GM12878 (cell line): ENCODE results near the gene KIAA1191. TPM values are rescaled to one million over a fixed set of nuclear protein-coding genes. Genes with fewer than 3 reads are reported as not detected.

Source experiments
- ATAC-seq: fragments of 200-7000 bp; cut with Tn5 transposase; 3 replicates; pipeline ENCODE4 v1.9.1; 2020; ENCODE audit warnings: mild to moderate bottlenecking, moderate library complexity
- BruUV-seq: library from RNA; stranded (reverse); fragments of 400-500 nt; replicated peaks from 2 replicates; lab custom pipeline; 2021; lab: Mats Ljungman, UMichigan
- CTCF ChIA-PET: fragments of 300-600 bp; sonication (Branson Sonifier 250); formaldehyde crosslinking; extraction: SDS; loops from one replicate; lab custom pipeline; 2021; ENCODE audit warnings: inconsistent platforms; lab: Yijun Ruan, JAX
- POLR2A ChIA-PET: fragments of 350-600 bp; formaldehyde crosslinking; extraction: SDS; loops from one replicate; lab custom pipeline; 2021; ENCODE audit warnings: inconsistent platforms; lab: Charles Lee
- RAD21 ChIA-PET: fragments of 300-600 bp; sonication (Branson Sonifier 250); formaldehyde crosslinking; loops from one replicate; lab custom pipeline; 2023; ENCODE audit warnings: antibody characterized with exemption; ENCODE audit not compliant: unreplicated experiment; lab: Charles Lee
- SMC1A ChIA-PET: fragments of 300-600 bp; sonication (Branson Sonifier 250); formaldehyde crosslinking; loops from one replicate; lab custom pipeline; 2023; ENCODE audit not compliant: unreplicated experiment, uncharacterized antibody; lab: Charles Lee
- DNase-seq: peaks from one replicate; pipeline ENCODE4 v3.0.0-alpha.2; 2011; ENCODE audit warnings: low read depth, low spot score
- FAIRE-seq: peaks from 3 replicates; lab custom pipeline; 2011; peaks lifted over from hg19 to GRCh38; lab: Jason Lieb, UNC
- H2AFZ ChIP-seq: 2 replicates; pipeline ENCODE4 v1.6.0; 2011; ENCODE audit warnings: low read depth, low read length, control low read depth; ENCODE audit not compliant: control insufficient read depth
- H3K27ac ChIP-seq: 2 replicates; pipeline ENCODE4 v1.5.1; 2011; ENCODE audit warnings: control low read depth; ENCODE audit not compliant: control insufficient read depth, insufficient read depth
- H3K27me3 ChIP-seq, 2 experiments: replicated peaks in 1 of 2; 2 replicates each; pipeline versions ENCODE4 v1.6.0 to v1.6.1; 2011; ENCODE audit warnings: low read length in 1 of 2; ENCODE audit not compliant: control insufficient read depth in 2 of 2, insufficient read depth in 2 of 2
- H3K36me3 ChIP-seq, 2 experiments: 2 replicates each; pipeline ENCODE4 v1.5.1; 2011; ENCODE audit warnings: low read length in 1 of 2; ENCODE audit not compliant: control insufficient read depth in 2 of 2, insufficient read depth in 2 of 2
- H3K4me1 ChIP-seq: 2 replicates; pipeline ENCODE4 v1.6.1; 2011; ENCODE audit warnings: mild to moderate bottlenecking, low read length, moderate library complexity, mixed read lengths; ENCODE audit not compliant: control insufficient read depth, insufficient read depth
- H3K4me2 ChIP-seq: 2 replicates; pipeline ENCODE4 v1.6.0; 2011; ENCODE audit warnings: control low read depth; ENCODE audit not compliant: control insufficient read depth, insufficient read depth
- H3K4me3 ChIP-seq: fragments of 200-600 bp; sonication (generic); 2 replicates; pipeline ENCODE4 v1.5.1; 2016
- H3K79me2 ChIP-seq: 2 replicates; pipeline ENCODE4 v1.6.0; 2011; ENCODE audit warnings: low read length; ENCODE audit not compliant: control insufficient read depth, insufficient read depth
- H3K9ac ChIP-seq: 2 replicates; pipeline ENCODE4 v1.8.0; 2011; ENCODE audit warnings: low read length, control low read depth, mixed read lengths; ENCODE audit not compliant: control insufficient read depth, insufficient read depth
- H3K9me3 ChIP-seq: replicated peaks from 3 replicates; pipeline ENCODE4 v1.5.1; 2011; ENCODE audit warnings: mild to moderate bottlenecking, low read length; ENCODE audit not compliant: control insufficient read depth, insufficient read depth
- H4K20me1 ChIP-seq: 2 replicates; pipeline ENCODE4 v1.6.0; 2011; ENCODE audit not compliant: control insufficient read depth, insufficient read depth
- BACH1 ChIP-seq: fragments of 450-650 bp; IDR thresholded peaks from 2 replicates; pipeline ENCODE4 v1.6.1; 2017; ENCODE audit warnings: mild to moderate bottlenecking, borderline replicate concordance
- CHD1 ChIP-seq: IDR thresholded peaks from 2 replicates; pipeline ENCODE4 v1.6.1; 2012; ENCODE audit warnings: low read depth, low read length, improper control_type of control experiment
- NRF1 ChIP-seq: conservative IDR thresholded peaks from 2 replicates; pipeline ENCODE4 v1.6.1; 2011; ENCODE audit warnings: mild to moderate bottlenecking, low read depth, low read length, improper control_type of control experiment
- PRDM15 ChIP-seq: fragments of 450-650 bp; formaldehyde crosslinking; IDR thresholded peaks from 2 replicates; pipeline ENCODE4 v1.4.0; 2020; ENCODE audit warnings: mild to moderate bottlenecking, moderate library complexity
- SREBF1 ChIP-seq: IDR thresholded peaks from 2 replicates; pipeline ENCODE4 v1.6.1; 2012; ENCODE audit warnings: mild to moderate bottlenecking, low read length
- ZNF592 ChIP-seq: fragments of 450-650 bp; IDR thresholded peaks from 2 replicates; pipeline ENCODE4 v1.6.1; 2017; ENCODE audit warnings: mild to moderate bottlenecking, moderate library complexity
- WGBS: methylation state at CpG from one replicate; pipeline ENCODE4 v1.1.6; 2016; ENCODE audit warnings: low lambda C conversion rate; ENCODE audit not compliant: insufficient replicate concordance, insufficient coverage; ENCODE audit errors: missing lambda C conversion rate; 5-methylcytosine and 5-hydroxymethylcytosine counted together
- in situ Hi-C: fragments of 300-500 bp; cut with MboI; formaldehyde crosslinking; loops from 9 replicates; pipeline ENCODE4 v1.14.3; 2018; ENCODE audit warnings: mixed read lengths
- intact Hi-C: fragments of 100-400 bp; cut with micrococcal nuclease; formaldehyde crosslinking; loops from one replicate; pipeline ENCODE4 v1.14.2; 2022; ENCODE audit not compliant: unreplicated experiment
- polyA plus RNA-seq, 11 experiments: library from polyadenylated mRNA; depleted of rRNA in 4 of 11; unstranded in 6 of 11; stranded (reverse) in 5 of 11; fragments of >200 nt; fragmentation: Nextera tagmentation in 4 of 11; fragmentation: Illumina TruSeq in 1 of 11; extraction: Ambion mirVana in 4 of 11; extraction: Trizol in 1 of 11; gene quantifications; 1 replicate in 1 of 11; 2 replicates in 10 of 11; pipeline versions ENCODE4 v1.2.1 to v1.2.3, GENCODE V29; 2011 to 2016; ENCODE audit warnings: inconsistent platforms in 2 of 11, missing spikeins in 2 of 11, low read depth in 1 of 11
- total RNA-seq, 4 experiments: library from RNA; depleted of rRNA in 3 of 4; stranded (reverse); fragments of >200 nt in 3 of 4; fragmentation: Illumina TruSeq in 1 of 4; extraction: Trizol in 1 of 4; gene quantifications; 2 replicates each; pipeline versions ENCODE4 v1.2.1 to v1.2.3, GENCODE V29; 2013 to 2021

The KIAA1191 gene
- total and polyA plus RNA-seq, 10 of the 15 experiments (the other 5 are each of a cell fraction or from before 2014, with no cell fraction given): 14.9 to 58.2 (median 31.8) TPM

GRCh38 chr5:176391999-176392398, 30.4 kb upstream of the KIAA1191 start (continued):
- TF ChIP-seq PRDM15 (no peak), SREBF1 (no peak), NRF1 (no peak)

GRCh38 chr5:176391479-176391878, 29.9 kb upstream of the KIAA1191 start:
- peaks cover 3% of the 10 kb centered on the region in 2 experiments; a peak in 2 of 4 replicates for H3K36me3 ChIP-seq
- H3K9ac ChIP-seq: no peak overlapping the region
- POLR2A ChIA-PET: interaction anchor here (1.4 to 2.1 kb wide), 2 partner anchors 40 to 144 kb away, joined by 4 to 5 read pairs; no protein-coding TSS in a partner anchor
- CTCF ChIA-PET: interaction anchor here (0.5 to 0.8 kb wide), 3 partner anchors 17 to 57 kb away, joined by 3 read pairs; no protein-coding TSS in a partner anchor
- no peaks in the 10 kb centered on the region for H4K20me1 ChIP-seq
- in situ Hi-C loops: no loop called here
- RAD21 ChIA-PET: no interaction called here
- SMC1A ChIA-PET: interaction anchor here (0.6 to 1.4 kb wide), 3 partner anchors 39 to 57 kb away, joined by 3 to 4 read pairs (median 3); partner anchors contain the start of gene FAF2
- no TSS peak for BruUV-seq
- DNase-seq (no peak), FAIRE-seq (no peak), ATAC-seq (no peak)
- WGBS: 89% methylated on average over 4 of the region's 4 CpGs
- intact Hi-C loops: no loop called here
- peaks cover 10% of the 10 kb centered on the region for H3K4me1 ChIP-seq
- H3K4me3 ChIP-seq: no peak overlapping the region
- H3K27ac ChIP-seq: no peak overlapping the region
- no peak overlapping the region for H2AFZ ChIP-seq
- peaks cover 35% of the 10 kb centered on the region for H3K79me2 ChIP-seq
- no peaks in the 10 kb centered on the region for H3K27me3 ChIP-seq
- H3K4me2 ChIP-seq: no peak overlapping the region
- no peaks in the 10 kb centered on the region for H3K9me3 ChIP-seq
- TF ChIP-seq ZNF592 (no peak), CHD1 (no peak), BACH1 (no peak)
